GM19328 (cell line): ENCODE measurements around the gene PREX1.

ENCODE experiments used
- ATAC-seq: cut with Tn5 transposase; IDR thresholded peaks from one replicate; pipeline ENCODE4 v1.9.1; 2021; ENCODE audit warnings: mild to moderate bottlenecking, moderate library complexity; ENCODE audit not compliant: unreplicated experiment

Gene PREX1

DNA sequence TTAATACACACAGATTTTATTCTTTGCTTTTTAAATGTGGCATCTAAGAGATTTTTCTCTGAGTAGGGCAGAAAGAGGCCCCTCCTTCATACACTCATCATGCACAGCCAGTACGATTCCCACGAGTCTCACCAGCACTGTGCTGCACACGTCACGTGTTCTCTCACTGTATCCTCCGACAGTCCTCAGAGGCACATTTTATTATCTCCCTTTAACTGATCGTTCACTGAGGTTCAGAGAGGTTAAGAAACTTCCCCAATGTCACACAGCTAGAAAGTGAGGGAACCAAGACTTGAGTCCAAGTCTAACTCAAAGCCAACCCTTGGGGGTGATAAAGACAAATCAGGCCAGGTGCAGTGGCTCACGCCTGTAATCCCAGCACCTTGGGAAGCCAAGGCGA, 142.5 kb downstream of the PREX1 start:
- ATAC-seq, result no peak

DNA sequence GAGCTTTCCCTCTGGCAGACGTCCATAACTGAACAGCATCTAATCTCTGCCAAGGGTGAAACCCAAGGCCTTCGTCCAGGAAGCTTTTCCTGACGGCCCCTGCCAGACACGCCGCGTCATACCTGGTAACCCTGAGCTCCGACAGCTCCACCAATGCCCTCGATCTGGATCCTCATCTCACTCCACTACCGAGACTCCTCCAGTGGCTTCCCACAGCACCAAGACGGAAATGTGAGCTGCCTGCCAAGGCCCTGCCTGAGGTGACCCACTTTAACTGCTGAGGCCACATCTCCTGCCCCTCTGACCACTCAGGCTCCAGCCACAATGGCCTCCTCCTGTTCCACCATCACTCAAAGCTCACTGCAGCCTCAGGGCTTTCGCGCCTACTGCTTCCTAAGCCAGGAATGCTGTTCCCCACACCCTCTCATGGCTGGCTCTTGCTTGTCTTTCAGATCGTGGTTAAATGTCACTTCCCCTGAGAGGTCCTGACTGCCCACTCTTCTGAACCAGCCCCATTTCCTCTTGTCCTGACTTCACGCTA, 143.2 kb downstream of the PREX1 start:
- no peak for ATAC-seq

DNA sequence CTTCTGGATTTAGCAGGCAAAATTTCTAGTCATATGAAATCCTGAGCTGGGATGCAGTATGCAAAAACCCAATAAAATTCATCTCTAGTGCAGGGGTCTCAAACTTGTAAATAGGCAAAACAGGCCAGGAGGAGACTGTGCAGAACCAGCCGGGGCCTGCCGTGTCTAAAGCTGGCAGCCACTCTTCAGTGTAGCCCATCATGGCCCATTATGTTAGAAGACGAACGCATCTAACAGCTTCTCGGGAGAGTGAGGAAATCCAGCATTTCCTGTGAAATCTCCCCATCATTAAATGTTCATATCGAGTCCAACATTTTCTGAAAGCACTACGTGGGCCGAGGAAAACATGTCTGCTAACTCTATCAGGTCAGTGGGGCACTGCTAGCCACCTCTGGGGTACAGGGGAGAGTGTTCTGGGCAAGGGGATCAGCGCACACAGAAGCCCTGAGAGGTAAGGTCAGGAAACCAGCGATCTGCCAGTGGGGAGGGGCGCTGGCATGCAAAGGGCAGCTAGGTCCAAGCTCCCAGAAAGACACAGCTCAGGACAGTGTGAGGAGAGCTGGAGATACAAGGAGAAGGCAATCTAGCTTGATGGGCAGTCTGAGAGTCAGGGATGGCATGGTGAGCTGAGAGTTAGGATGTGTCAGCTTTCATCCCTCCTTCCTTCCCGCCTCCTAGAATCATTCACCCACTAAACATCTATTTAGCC, 144.2 kb downstream of the PREX1 start:
- ATAC-seq, result no peak

DNA sequence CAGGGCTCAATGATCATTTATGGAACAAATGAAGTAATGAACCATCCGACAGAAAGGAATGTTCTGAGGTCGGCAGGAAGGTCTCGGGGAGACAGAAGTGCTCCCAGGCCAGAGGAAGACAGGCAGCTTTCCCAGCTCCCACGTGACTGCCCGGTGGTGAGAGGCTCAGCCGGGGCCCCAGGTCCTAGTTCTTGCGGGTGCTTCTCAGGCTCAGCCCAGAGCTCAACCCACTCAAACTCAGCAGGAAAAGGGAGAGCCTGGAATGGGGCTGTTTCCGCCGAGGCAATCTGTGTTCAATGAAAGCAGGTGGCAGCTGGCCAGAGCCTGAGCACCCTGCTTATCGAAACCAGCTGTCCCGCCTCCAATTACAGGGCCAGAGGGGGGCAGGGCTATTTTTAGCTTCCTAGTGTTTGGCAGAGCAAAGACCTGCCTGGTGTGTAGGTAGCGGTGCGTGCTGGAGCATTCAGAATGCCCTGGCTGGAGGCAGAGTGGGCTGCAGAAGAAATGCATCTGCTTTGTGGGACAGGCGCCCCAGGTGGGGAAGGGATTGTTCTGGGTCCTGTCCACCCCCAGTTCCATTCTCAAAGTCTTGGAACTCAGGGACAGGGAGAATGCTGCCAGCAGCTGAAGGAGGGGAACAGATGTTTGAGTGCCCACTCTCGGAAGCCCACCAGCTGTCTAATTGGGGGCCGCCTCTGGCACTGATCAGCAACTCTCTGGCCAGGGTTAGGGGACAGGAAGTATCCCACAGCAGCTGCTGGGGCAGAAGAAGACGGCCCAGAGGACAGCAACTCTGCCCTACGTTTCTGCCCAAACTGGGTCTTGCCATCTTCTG, 145.1 kb downstream of the PREX1 start:
- no peak for ATAC-seq

DNA sequence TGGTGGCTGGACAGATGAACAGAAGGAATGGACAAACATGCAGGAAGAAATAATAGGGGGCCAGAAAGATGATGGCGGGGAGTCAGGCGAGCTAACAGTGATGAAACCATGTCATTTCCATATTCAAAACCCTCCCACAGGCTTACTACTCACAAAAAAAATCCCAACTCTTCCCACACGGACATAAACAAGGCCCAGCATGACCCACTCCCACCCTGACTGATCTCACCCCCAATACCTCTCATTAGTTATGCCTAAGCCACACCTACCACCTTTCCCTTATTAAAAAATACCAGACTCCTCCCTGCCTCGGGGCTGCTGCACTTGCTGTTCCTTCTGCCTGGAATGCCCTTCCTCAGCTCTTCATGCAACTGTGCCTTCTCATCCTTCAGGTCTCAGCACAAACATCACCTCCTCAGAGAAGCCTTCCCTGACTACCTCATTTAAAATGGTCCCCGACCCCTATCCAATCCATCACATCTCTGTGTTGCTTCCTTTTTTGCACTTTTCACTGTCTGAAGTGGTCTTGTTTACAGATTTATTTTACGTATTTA, 145.8 kb downstream of the PREX1 start:
- no peak for ATAC-seq

DNA sequence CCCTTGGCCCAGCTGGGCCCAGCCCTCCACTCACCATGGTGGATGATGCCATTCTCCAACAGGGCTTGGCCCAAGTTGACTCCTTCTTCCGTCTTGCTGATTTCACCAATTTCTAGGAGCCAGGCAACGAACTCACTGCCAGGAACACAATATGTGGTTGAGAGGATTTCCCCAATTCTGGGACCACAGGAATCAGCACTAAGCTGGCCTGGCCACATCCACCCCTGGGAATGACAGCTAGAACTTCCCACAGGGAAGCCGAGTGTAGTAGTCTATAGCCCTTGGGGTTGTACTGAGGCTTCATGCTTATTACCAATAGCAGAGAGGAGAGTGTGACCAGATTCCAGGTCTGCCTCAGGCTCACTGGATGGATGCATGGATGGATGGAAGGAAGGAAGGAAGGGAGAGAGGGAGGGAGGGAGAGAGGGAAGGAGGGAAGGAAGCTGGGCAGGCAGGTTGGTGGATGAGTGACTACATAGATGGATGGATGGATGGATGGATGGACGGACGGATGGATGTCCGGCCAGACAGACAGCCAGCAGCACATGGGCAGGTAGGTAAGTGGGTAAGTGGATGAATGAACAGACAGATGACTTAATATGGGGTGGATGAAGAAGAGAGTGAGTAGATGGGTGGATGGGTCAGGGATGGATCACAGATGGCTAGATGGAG, 146.5 kb downstream of the PREX1 start:
- no peak for ATAC-seq

DNA sequence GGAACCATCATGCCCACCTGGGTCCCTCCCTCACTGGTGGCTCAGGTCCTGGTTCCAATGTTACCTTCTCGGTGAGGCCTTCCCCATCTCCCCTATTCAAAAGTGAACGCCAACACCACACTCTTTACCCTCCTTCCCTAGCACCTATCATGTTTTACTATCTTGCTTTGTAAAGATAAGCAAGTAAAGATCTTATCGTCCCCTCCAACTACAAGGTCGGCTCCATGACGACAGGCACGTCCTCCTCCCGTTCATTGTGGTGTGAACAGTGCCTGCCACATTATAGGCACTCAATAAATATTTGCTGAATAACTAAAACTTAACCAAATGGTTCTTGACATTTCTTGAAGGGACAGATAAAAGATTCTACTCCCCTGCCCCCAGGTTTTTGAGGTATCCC, 147.1 kb downstream of the PREX1 start:
- no peak for ATAC-seq

DNA sequence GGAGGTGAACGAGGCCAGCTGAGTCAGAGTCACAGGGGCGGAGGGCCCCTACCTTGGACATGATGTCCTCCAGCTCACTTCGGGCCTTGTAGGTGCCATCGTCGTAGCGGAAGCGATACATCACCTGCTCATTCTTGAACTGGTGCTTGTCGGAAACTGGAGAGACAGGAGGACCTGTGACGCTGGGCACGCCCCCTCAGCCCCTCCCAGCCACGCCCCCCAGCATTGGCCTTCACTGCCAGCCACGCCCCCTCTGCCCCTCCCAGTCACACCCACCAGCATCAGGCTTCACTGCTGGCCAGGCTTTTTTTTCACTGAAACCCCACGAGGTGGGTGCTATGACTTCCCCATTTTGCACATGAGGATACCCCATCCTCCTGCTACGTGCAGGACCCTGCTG, 148.2 kb downstream of the PREX1 start:
- ATAC-seq, result no peak

DNA sequence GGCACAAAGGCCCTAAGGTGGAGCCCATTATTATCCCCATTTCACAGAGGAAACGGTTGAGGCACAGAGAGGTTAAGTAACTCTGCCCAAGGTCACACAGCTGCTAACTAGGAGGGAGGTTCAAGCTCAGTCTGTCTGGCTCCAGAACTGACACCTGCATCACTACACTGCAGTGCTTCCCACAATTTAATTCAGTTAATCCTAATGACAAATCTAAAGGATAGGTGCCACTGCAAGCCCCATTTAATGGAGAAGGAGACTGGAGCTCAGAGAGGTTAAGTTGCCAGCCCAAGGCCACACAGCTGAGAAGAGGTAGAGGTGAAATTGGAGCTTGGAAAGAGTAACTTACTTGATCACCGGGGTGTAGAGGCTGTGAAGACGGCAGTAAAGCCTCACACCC, 148.8 kb downstream of the PREX1 start:
- no peak for ATAC-seq

DNA sequence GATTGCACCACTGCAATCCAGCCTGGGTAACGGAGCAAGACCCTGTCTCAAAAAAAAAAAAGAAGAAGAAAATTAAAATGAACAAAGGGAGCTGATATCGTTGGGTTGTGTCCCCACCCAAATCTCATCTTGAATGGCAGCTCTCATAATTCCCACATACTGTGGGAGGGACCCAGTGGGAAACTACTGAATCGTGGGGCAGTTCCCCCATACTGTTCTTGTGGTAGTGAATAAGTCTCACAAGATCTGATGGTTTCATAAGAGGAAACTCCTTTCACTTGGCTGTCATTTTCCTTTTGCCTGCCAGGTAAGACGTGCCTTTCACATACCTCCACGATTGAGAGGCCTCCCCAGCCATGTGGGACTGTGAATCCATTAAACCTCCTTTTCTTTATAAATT, 149.4 kb downstream of the PREX1 start:
- ATAC-seq, result no peak

DNA sequence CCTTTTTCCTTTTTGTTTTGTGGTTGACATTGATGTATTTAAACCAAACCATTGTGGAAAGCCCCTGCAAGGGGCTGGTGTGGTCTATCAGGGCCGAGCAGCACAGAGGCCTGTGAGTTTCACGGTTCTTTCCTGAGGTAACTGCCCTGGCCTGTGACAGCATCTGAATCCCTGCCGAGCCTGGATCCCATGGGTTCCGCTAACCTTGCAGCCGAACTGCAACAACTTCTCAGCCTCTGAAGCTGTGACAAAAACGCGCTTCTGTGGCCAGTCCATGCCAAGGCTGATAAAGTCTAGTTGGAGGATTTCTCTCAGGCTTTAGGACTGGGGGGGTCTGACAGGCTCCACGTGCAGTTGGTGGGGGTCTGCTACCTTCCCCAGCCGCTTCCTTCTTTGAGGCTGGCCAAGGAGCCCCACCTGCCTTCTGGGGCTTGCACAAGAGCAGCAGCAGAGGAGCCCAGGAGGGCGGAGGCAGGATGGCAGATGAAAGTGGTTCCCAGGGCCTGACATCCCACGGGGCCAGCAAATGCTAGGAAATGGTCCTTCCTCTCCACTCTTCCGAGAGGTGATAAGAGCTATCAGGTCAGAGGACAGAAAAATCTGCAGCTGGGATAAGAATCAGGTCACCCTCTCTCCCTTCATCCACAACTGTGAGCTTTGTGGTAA, 150.9 kb downstream of the PREX1 start:
- ATAC-seq, result no peak

DNA sequence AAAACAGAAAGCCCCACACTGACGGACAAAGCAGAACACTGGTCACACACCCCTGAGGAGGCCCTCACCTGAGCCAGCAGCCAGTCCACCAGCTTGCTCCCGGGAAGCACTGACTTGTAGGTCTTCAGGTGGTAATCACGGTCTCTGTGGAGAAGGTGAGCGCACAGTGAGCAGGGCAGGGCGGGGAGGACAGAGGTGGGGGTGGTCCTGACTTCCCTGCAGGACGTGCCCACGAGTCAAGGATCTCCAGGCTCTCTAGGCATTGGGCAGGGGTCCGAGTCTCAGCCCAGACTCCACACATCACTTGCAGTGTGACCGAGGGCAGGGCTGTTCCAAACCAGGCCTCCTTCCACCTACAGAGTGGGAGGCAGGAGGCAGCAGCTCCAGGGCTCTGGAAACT, 151.7 kb downstream of the PREX1 start:
- ATAC-seq, result no peak

DNA sequence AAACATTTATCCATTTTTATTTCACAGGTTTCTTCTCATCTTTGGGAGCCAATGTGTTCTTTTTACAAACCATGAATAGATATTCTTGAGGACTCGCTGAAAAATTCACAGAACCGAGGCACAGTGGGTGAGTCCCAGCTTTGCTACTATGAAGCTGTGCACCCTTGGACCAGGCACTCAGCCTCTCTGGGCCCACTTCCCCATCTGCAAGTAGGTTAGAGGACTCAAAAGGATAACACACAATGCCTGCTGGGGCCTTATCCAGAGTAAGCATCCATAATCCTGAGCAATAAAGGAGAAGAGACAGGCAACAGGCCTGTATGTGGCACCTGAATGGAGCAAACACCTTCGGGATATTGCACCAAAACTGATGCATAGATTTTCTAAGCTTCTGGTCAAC, 153.3 kb downstream of the PREX1 start:
- ATAC-seq, result no peak

DNA sequence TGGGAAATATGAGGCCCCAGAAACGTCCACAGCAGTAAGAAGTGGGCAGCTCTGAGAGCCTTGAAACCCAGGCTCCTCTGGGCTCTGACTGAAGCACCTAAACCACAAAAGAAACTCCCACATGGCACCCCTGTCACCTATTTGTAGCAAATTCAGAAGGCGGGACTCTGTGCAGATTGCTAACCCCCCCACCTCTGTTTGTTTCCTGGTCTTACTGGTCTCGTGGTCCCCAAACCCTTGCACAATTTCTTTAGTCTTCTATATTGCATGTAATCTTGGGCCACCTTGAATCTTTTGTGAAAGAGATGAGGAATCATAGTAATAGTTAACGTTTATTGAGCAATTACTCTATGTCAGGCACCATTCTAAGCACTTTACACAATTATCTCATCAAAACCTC, 154.3 kb downstream of the PREX1 start:
- ATAC-seq, result no peak

DNA sequence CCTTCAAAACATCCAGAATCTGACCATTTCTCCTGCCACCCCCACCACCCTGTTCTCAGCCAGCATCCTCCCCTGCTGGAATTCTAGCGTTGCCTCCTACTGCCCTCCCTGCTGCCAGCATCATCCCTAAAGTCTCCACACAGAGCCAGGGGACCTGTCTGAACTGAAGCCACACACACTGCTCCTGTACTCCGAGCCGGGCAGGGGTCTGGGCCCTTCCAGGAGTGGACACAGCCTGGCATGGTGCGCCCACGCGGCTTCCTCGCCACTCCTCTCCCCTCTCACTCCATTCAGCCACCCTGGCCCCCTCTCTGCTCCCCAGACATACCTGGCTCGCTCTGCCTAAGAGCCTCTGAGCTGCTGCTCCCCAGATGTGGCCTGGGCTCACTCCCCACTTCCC, 155.5 kb downstream of the PREX1 start:
- no peak for ATAC-seq

DNA sequence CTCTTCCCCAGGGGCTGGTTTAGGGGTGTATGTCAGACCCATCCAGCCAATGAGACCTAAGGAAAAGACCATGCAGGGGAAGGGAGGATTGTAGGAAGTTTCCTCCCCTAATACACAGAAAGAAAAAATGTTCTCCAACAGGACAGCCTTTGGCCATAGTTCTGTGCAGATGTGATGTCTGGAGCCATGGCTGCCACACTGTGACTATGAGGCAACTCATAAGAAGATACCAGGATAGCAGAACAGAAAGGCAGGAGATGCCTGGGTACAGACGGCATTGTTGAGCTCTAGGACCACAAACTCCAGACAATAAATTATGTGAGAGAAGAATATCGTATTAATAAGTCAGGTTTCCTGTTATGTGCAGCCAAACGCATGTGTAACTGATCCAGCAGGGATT, 156.7 kb downstream of the PREX1 start:
- ATAC-seq, result no peak

DNA sequence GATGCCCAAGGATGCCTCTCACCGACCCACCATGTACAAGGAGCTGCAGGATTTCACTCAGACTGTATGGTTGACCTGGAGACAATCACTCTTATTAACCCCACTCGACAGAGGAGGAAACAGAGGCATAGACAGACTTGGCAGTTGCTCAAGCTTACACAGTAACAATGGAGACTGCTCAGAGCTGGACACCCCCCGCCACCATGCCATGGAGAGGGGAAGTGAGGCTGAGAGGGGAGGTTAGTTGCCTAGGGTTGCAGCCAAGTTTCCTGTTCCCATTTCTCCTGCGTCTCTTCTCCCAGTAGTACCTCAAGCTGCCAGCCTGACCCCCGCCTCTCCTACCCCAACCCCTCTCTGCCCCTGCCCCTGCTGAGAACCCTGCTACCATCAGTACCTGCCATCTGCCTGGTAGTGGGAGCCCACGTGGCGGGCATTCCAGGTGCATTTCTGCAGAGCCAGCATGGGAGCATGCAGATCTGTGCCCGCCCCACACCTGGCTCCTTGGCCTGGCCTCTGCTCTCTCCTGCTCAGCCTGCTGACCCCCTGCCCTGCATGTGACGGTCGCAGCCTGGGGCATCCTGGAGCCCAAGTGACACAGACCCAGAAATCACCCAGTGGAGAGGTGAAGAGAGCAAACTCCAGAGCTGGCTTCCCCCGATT, 157.7 kb downstream of the PREX1 start:
- no peak for ATAC-seq

DNA sequence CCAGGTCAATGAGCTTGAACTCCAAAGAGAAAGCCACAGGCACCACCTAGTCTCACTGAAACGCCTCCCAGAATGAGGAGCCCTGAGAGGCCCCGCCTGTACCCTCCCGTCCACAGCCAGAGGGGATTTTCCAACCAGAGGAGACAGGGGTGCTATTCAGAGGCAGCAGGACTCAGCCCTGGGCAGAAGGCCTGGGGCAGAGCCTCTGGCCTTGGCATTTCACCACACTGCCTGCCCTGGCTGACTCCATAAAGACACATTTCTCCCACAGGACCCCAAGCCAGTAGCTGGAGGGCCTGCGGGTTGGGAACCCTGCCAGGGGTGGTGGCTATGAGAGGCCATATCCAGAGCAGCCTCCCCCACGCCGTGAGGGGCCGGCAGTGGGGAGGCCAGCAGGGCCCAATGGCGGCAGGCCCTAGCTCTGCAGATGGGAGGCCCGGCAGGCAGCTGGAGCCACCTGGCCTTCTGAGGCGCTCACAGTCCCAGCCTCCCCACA, 159.3 kb downstream of the PREX1 start:
- no peak for ATAC-seq

DNA sequence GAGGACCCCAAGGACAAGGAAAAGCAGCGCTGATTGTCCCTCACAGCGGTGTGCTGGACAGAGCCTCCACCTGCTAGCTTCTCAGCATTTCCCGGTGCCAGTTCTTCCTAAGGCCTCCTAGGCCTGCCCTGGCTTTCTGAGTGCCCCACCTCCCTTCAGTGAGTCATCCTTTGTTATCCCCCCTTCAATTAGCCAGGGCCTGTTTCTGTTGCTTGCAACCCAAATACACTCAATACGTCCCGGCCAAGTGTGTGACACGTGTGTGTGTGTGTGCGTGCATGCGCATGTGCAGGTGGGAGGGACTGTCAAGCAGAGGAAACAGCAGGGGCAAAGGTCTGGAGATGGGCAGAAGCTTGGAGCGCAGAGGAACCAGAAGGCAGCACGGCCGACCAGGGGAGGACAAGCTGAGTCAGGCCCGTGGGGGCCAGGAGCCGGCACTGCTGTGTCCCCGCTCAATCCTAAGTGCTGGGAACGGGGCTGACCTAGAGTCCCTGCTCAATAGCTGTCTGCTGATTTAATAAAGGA, 159.8 kb downstream of the PREX1 start:
- ATAC-seq, result no peak

DNA sequence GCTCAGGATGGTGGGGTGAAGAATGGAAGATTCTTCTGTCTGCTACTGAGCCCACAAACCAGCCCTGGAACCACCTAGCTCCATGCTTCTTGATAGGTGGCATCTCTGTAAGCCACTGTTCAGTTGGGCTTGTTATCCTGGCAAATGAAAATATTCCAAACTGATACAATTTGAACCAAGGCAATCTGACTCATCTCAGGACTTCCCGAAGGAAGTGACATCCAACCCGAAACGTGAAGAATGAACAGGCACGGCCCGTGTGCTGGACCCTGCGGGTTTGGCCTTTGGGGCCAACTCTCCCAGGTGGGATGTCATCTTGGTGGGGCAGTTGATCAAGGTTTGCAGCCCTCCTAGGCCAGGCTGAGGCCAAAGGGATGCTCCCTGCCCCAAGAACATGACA, 160.3 kb downstream of the PREX1 start:
- no peak for ATAC-seq
